ENCODE results near the gene IL19. TPM values are rescaled to one million over a fixed set of nuclear protein-coding genes. Genes with fewer than 3 reads are reported as not detected.
A peak's percentile ranks its signal among the peaks of the same experiment; 100 is the strongest.
"Not testable (repeated sequence)": the region's sequence is repeated elsewhere in the genome, so short reads cannot be mapped to it uniquely, and the experiment has no call there.

IL19 gene
- total RNA-seq, 1 donor from 2014 or later, result not detected

GRCh38 chr1:206741142-206741701, 29.4 kb upstream of the IL19 start:
- no peak for DNase-seq

GRCh38 chr1:206742719-206743383, 27.7 kb upstream of the IL19 start:
- no peak for DNase-seq

GRCh38 chr1:206744683-206745082, 25.9 kb upstream of the IL19 start:
- DNase-seq, result no peak

GRCh38 chr1:206745301-206745700, 25.3 kb upstream of the IL19 start:
- DNase-seq, result no peak

GRCh38 chr1:206748348-206749030, 22.1 kb upstream of the IL19 start:
- no peak for DNase-seq

- no peak for DNase-seq
Measured at GRCh38 chr1:206751891-206752290, 18.7 kb upstream of the IL19 start.

GRCh38 chr1:206752481-206752880, 18.1 kb upstream of the IL19 start:
- DNase-seq, result no peak

GRCh38 chr1:206753141-206753540, 17.4 kb upstream of the IL19 start:
- DNase-seq, result no peak

GRCh38 chr1:206754011-206754410, 16.6 kb upstream of the IL19 start:
- no peak for DNase-seq

- DNase-seq, result no peak
Measured at GRCh38 chr1:206757524-206758266, 12.9 kb upstream of the IL19 start.

GRCh38 chr1:206760590-206760989, 10.0 kb upstream of the IL19 start:
- no peak for DNase-seq

- no peak for DNase-seq
Measured at GRCh38 chr1:206761159-206761768, 9.3 kb upstream of the IL19 start.

- not testable (repeated sequence) for DNase-seq
Measured at GRCh38 chr1:206762741-206763364, 7.7 kb upstream of the IL19 start.

GRCh38 chr1:206765771-206766170, 4.8 kb upstream of the IL19 start:
- DNase-seq, result not testable (repeated sequence)

- DNase-seq, result peak; percentile 10
Measured at GRCh38 chr1:206766251-206766856, 4.2 kb upstream of the IL19 start.

- no peak for DNase-seq
Measured at GRCh38 chr1:206768472-206769303, 1.9 kb upstream of the IL19 start.

- DNase-seq, result no peak
Measured at GRCh38 chr1:206769304-206769731, 1.3 kb upstream of the IL19 start.

GRCh38 chr1:206771338-206771692, 742 bp downstream of the IL19 start:
- no peak for DNase-seq

- DNase-seq, result no peak
Measured at GRCh38 chr1:206772243-206772937, 1.8 kb downstream of the IL19 start, which contains the start of gene IL10. Gene IL10, minus strand, starts transcription at chr1:206772494. Its CDS starts 59 bp downstream, at chr1:206772435.

- no peak for DNase-seq
Measured at GRCh38 chr1:206774093-206774492, 3.5 kb downstream of the IL19 start.

All from tongue (tissue), 2 donors.